Natural killer cell (primary cell): Measurements from ENCODE around the gene RLN3. TPM values are rescaled to one million over a fixed set of nuclear protein-coding genes. Genes with fewer than 3 reads are reported as not detected.

Experiments used
- ATAC-seq, 3 donors: fragments of 150-1000 bp in 2 of 3; fragments of 200-7000 bp in 1 of 3; cut with Tn5 transposase; 1 replicate in 1 of 3; 2 replicates in 2 of 3; pipeline ENCODE4 v1.10.0; 2021; ENCODE audit warnings: mild to moderate bottlenecking in 2 of 3, moderate library complexity in 2 of 3
- DNase-seq, 2 donors: peaks; one replicate each; pipeline versions ENCODE4 v3.0.0 to v3.0.0-alpha.2; 2013 to 2021; ENCODE audit warnings: mixed read lengths in 1 of 2
- H3K27ac ChIP-seq: one replicate; pipeline ENCODE4 v1.5.1; 2013; ENCODE audit warnings: mild to moderate bottlenecking, low read length
- H3K27me3 ChIP-seq: one replicate; pipeline ENCODE4 v1.6.1; 2013; ENCODE audit warnings: low read length; ENCODE audit not compliant: control insufficient read depth, insufficient read depth
- H3K36me3 ChIP-seq: one replicate; pipeline ENCODE4 v1.6.1; 2013; ENCODE audit warnings: low read length; ENCODE audit not compliant: control insufficient read depth, insufficient read depth
- H3K4me1 ChIP-seq: one replicate; pipeline ENCODE4 v1.6.1; 2013; ENCODE audit warnings: low read length; ENCODE audit not compliant: control insufficient read depth, insufficient read depth
- H3K4me3 ChIP-seq: one replicate; pipeline ENCODE4 v1.5.1; 2013; ENCODE audit warnings: low read length
- H3K9me3 ChIP-seq: one replicate; pipeline ENCODE4 v1.6.1; 2013; ENCODE audit warnings: low read length; ENCODE audit not compliant: control insufficient read depth, insufficient read depth
- H3K27ac Mint-ChIP-seq, 2 donors: one replicate each; pipeline ENCODE4 v1.8.0; 2022; ENCODE audit warnings: mild to moderate bottlenecking in 2 of 2, mixed read lengths in 2 of 2, moderate library complexity in 1 of 2
- H3K27me3 Mint-ChIP-seq, 2 donors: one replicate each; pipeline ENCODE4 v1.8.0; 2022; ENCODE audit warnings: low read depth in 2 of 2, mixed read lengths in 2 of 2
- H3K36me3 Mint-ChIP-seq: one replicate; pipeline ENCODE4 v1.8.0; 2022; ENCODE audit warnings: mixed read lengths
- H3K4me1 Mint-ChIP-seq, 2 donors: one replicate each; pipeline ENCODE4 v1.8.0; 2022; ENCODE audit warnings: mixed read lengths in 2 of 2
- H3K4me3 Mint-ChIP-seq: one replicate; pipeline ENCODE4 v1.8.0; 2022; ENCODE audit warnings: mild to moderate bottlenecking, moderate library complexity, mixed read lengths
- H3K9me3 Mint-ChIP-seq, 2 donors: one replicate each; pipeline ENCODE4 v1.8.0; 2022; ENCODE audit warnings: mixed read lengths in 2 of 2
- WGBS: methylation state at CpG from one replicate; pipeline ENCODE4 v1.1.7; 2013; ENCODE audit warnings: missing lambda C conversion rate; ENCODE audit not compliant: insufficient coverage; 5-methylcytosine and 5-hydroxymethylcytosine counted together
- intact Hi-C: fragments of 100-400 bp; cut with micrococcal nuclease; formaldehyde crosslinking; loops from one replicate; pipeline ENCODE4 v1.14.2; 2022
- total RNA-seq, 4 donors: library from RNA; stranded (reverse); fragments of 120-200 nt in 1 of 4; gene quantifications; one replicate each; pipeline versions ENCODE4 v1.2.3 to v1.2.4, GENCODE V29; 2013 to 2022
- TF ChIP-seq, protein P1 (sequence below): fragments of 200-600 bp; IDR thresholded peaks from one replicate; pipeline ENCODE4 v1.8.0; 2022; ENCODE audit warnings: antibody characterized with exemption

RLN3 gene
- total RNA-seq, 3 donors from 2014 or later (not counting 1 experiment from before 2014, with no cell fraction given), result not detected

DNA sequence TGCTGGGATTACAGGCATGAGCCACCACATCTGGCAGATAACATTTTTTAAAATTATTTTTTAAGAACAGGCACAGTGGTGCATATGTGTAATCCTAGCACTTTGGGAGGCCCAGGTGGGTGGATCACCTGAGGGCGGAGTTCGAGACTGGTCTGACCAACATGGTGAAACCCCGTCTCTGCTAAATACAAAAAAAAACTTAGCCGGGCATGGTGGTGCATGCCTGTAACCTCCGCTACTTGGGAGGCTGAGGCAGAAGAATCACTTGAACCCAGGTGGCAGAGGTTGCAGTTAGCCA, 34.6 kb downstream of the RLN3 start:
- no peaks in the 10 kb centered on the region for H3K36me3 Mint-ChIP-seq
- H3K27me3 Mint-ChIP-seq, result peaks cover 20 to 34% of the 10 kb centered on the region in 2 donors
- ATAC-seq (no peak), DNase-seq (no peak)
- no peaks in the 10 kb centered on the region for H3K9me3 ChIP-seq
- TF ChIP-seq, protein P1, sequence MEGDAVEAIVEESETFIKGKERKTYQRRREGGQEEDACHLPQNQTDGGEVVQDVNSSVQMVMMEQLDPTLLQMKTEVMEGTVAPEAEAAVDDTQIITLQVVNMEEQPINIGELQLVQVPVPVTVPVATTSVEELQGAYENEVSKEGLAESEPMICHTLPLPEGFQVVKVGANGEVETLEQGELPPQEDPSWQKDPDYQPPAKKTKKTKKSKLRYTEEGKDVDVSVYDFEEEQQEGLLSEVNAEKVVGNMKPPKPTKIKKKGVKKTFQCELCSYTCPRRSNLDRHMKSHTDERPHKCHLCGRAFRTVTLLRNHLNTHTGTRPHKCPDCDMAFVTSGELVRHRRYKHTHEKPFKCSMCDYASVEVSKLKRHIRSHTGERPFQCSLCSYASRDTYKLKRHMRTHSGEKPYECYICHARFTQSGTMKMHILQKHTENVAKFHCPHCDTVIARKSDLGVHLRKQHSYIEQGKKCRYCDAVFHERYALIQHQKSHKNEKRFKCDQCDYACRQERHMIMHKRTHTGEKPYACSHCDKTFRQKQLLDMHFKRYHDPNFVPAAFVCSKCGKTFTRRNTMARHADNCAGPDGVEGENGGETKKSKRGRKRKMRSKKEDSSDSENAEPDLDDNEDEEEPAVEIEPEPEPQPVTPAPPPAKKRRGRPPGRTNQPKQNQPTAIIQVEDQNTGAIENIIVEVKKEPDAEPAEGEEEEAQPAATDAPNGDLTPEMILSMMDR, result no peak
- no peaks in the 10 kb centered on the region for H3K9me3 Mint-ChIP-seq
- peaks cover 9 to 15% of the 10 kb centered on the region in 2 donors for H3K4me1 Mint-ChIP-seq
- intact Hi-C loops, result no loop called here
- H3K27me3 ChIP-seq, result peaks cover 20% of the 10 kb centered on the region
- H3K4me3 Mint-ChIP-seq, result no peak overlapping the region
- no peak overlapping the region for H3K27ac Mint-ChIP-seq
- H3K27ac ChIP-seq, result no peak overlapping the region
- peaks cover 17% of the 10 kb centered on the region for H3K4me1 ChIP-seq
- WGBS, result 90% methylated on average over 5 of the region's 5 CpGs
- no peaks in the 10 kb centered on the region for H3K36me3 ChIP-seq
- no peak overlapping the region for H3K4me3 ChIP-seq

DNA sequence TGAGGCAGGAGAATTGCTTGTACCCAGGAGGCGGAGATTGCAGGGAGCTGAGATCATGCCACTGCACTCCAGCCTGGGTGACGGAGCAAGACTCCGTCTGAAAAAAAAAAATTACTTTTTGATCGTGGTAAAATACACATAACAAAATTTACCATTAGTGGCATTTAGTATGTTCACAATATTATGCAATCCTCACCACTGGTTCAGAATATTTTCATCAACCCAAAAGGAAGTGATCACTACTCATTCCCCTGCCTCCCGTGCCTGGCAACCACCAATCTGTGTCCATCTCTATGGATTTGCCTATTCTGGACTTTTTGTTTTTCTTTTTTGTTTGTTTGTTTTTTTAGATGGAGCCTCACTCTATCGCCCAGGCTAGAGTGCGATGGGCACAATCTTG, 35.2 kb downstream of the RLN3 start:
- H3K4me3 ChIP-seq, result no peak overlapping the region
- 83% methylated on average over 7 of the region's 7 CpGs for WGBS
- H3K9me3 Mint-ChIP-seq, result no peaks in the 10 kb centered on the region
- H3K4me1 ChIP-seq, result peaks cover 12% of the 10 kb centered on the region
- H3K27me3 Mint-ChIP-seq, result peaks cover 17 to 29% of the 10 kb centered on the region in 2 donors
- no peak overlapping the region for H3K27ac Mint-ChIP-seq
- intact Hi-C loops, result no loop called here
- no peak overlapping the region for H3K27ac ChIP-seq
- H3K9me3 ChIP-seq, result no peaks in the 10 kb centered on the region
- TF ChIP-seq, protein P1, result no peak
- peaks cover 8 to 9% of the 10 kb centered on the region in 2 donors for H3K4me1 Mint-ChIP-seq
- no peaks in the 10 kb centered on the region for H3K36me3 Mint-ChIP-seq
- no peak overlapping the region for H3K4me3 Mint-ChIP-seq
- ATAC-seq (no peak), DNase-seq (no peak)
- peaks cover 15% of the 10 kb centered on the region for H3K27me3 ChIP-seq
- H3K36me3 ChIP-seq, result no peaks in the 10 kb centered on the region

DNA sequence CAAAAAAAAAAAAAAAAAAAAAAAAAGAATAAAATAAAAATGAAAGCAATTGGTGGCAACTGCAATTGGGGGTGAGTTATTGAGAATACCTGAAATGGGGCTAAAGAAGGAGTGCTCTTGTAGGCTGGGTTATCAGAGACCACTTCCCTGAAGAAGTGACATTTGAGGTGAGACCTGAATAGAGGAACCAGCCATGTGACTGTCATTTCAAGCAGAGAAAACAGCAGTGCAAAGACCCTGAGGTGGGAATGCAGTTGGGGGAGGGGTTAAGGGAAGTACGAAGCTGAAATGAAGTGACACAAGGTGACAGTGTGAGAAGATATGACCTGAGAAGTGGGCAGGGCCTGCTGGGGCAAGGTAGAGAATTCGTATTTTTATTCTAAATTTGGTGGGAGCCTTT, 38.2 kb downstream of the RLN3 start:
- H3K36me3 Mint-ChIP-seq, result no peaks in the 10 kb centered on the region
- no peaks in the 10 kb centered on the region for H3K9me3 Mint-ChIP-seq
- H3K27me3 ChIP-seq, result peaks cover 2% of the 10 kb centered on the region
- intact Hi-C loops, result no loop called here
- no peak overlapping the region for H3K27ac ChIP-seq
- H3K4me3 ChIP-seq, result no peak overlapping the region
- no peaks in the 10 kb centered on the region for H3K9me3 ChIP-seq
- no peak for ATAC-seq
- H3K4me3 Mint-ChIP-seq, result no peak overlapping the region
- peaks cover 0 to 9% of the 10 kb centered on the region in 2 donors for H3K27me3 Mint-ChIP-seq
- 61% methylated on average over 2 of the region's 2 CpGs for WGBS
- H3K27ac Mint-ChIP-seq, result no peak overlapping the region
- TF ChIP-seq, protein P1, result no peak
- no peaks in the 10 kb centered on the region for H3K4me1 ChIP-seq
- H3K36me3 ChIP-seq, result no peaks in the 10 kb centered on the region
- no peak for DNase-seq
- H3K4me1 Mint-ChIP-seq, result no peaks in the 10 kb centered on the region

DNA sequence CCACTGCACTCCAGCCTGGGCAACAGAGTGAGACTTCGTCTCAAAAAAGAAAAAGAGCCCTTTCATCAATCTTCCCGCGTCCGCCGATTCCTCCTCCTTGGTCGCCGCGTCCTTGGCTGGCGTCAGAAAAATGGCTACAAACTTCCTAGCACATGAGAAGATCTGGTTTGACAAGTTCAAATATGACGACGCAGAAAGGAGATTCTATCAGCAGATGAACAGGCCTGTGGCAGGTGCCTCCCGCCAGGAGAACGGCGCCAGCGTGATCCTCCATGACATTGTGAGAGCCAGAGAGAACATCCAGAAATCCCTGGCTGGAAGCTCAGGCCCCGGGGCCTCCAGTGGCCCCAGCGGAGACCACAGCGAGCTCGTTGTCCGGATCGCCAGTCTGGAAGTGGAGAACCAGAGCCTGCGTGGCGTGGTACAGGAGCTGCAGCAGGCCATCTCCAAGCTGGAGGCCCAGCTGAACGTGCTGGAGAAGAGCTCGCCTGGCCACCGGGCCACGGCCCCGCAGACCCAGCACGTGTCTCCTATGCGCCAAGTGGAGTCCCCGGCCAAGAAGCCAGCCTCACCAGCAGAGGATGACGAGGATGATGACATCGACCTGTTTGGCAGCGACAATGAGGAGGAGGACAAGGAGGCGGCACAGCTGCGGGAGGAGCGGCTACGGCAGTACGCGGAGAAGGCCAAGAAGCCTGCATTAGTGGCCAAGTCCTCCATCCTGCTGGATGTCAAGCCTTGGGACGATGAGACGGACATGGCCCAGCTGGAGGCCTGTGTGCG, 42.5 kb downstream of the RLN3 start:
- intact Hi-C loops, result no loop called here
- DNase-seq, result no peak
- no peaks in the 10 kb centered on the region for H3K9me3 Mint-ChIP-seq

More for the DNA sequence above, 42.5 kb downstream of the RLN3 start:
- H3K4me3 Mint-ChIP-seq, result peak overlapping the region; percentile 65
- H3K9me3 ChIP-seq, result no peaks in the 10 kb centered on the region
- peaks cover 34% of the 10 kb centered on the region for H3K4me1 ChIP-seq
- WGBS, result 97% methylated on average over 43 of the region's 43 CpGs
- H3K4me1 Mint-ChIP-seq, result peaks cover 15 to 25% of the 10 kb centered on the region in 2 donors
- no peak overlapping the region for H3K27ac ChIP-seq
- ATAC-seq, result no peak
- TF ChIP-seq, protein P1, result no peak
- peaks cover 0 to 4% of the 10 kb centered on the region in 2 donors for H3K27me3 Mint-ChIP-seq
- no peak overlapping the region for H3K4me3 ChIP-seq
- H3K36me3 Mint-ChIP-seq, result no peaks in the 10 kb centered on the region
- H3K27ac Mint-ChIP-seq, result no peak overlapping the region
- no peaks in the 10 kb centered on the region for H3K36me3 ChIP-seq
- peaks cover 6% of the 10 kb centered on the region for H3K27me3 ChIP-seq
